Measurements from ENCODE around the gene APLN.

Gene APLN

DNA sequence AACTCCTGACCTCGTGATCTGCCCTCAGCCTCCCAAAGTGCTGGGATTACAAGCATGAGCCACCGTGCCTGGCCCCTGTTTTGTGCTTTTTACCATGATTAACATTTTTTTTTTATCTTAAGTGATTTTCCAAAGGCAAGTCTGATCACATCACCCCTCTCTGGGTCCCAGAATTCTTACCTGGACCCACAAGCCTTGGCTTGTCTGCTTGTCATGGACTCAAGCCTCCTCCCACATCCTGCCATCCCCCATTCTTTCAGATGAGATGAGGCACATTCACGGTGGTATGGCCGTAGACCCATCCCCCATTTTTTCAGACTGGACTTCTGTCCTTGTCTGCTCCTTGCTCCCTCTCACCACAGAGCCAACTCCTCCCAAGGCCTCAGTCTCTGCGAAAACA, 55.3 kb downstream of the APLN start:
- no peak for DNase-seq (ENCODE audit: low read depth in 4 of 4, low spot score in 1 of 4)

DNA sequence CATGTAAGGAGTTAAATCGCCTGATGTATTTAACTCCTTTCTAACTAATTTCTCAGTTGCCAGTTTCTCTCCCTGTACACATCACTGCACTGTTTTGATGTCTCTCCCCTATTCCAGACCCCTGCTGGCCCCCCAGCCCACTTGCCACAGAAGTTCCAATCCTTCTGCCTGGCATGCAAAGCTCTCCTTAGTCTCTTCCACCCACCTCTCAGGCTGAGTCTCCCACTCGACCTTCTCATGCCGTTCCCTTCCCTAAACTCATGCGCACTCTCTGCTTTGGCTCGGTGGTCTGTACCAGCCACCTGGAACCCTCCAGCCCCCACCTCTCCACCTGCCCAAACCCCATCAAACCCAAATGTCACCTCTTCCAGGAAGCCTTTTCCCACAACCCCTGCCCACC, 56.9 kb downstream of the APLN start:
- DNase-seq (ENCODE audit: low read depth in 4 of 4, low spot score in 1 of 4): no peak

DNA sequence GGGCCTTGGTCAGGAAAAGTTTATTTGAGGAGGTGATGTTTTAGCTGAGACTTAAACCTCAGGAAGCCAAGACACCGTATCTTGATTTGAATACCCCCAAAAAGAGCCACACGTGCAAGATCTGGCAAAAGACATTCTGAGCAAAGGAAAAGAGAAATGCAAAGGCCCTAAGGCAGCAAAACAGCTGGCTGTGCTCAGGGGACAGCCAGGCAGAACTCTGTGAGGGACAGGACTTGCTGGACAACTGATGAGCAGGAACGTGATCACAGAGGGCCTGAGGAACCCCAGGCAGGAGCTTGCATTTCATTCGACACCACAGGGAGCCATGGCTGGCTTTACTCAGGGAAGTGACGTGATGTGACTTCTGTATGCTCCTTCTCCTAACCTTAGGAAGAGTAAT, 58.7 kb downstream of the APLN start:
- no peak for DNase-seq (ENCODE audit: low read depth in 4 of 4, low spot score in 1 of 4)

All from stimulated activated CD4-positive, alpha-beta T cell treated with anti-CD3 and anti-CD28 coated beads, Interleukin-1b, Interleukin-23, amount 100 ng/mL, for 24 hours (primary cell).